Activated effector memory CD4-positive, alpha-beta T cell treated with Interleukin-2 at 50 U/mL for 16 hours (primary cell): Measurements from ENCODE around the gene PROSER2.
"Not testable (repeated sequence)": the region's sequence is repeated elsewhere in the genome, so short reads cannot be mapped to it uniquely, and the experiment has no call there.

Experiments
- DNase-seq: peaks from one replicate; pipeline ENCODE4 v3.0.0-alpha.2; 2020

Gene PROSER2

DNA sequence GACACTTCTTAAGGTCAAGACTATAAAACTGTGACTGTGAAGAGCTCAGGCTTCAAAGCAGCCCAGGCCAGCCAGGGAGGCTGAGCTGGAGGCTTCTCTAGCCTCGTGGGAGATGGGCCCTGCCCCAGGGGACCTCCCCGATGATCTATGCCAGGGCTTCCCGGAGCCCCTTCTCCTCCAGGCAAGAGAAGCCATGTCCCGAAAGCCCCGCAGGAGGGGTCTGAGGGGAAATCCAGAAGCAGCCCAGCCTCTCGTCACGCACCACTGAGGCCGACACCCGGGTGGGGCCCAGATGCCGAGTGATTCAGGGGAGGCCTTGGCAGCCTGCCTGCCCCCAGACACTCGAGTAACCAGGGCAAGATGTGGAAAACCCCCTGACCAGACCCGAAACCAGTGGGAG lies 63.7 kb downstream of the PROSER2 start:
- no peak for DNase-seq

DNA sequence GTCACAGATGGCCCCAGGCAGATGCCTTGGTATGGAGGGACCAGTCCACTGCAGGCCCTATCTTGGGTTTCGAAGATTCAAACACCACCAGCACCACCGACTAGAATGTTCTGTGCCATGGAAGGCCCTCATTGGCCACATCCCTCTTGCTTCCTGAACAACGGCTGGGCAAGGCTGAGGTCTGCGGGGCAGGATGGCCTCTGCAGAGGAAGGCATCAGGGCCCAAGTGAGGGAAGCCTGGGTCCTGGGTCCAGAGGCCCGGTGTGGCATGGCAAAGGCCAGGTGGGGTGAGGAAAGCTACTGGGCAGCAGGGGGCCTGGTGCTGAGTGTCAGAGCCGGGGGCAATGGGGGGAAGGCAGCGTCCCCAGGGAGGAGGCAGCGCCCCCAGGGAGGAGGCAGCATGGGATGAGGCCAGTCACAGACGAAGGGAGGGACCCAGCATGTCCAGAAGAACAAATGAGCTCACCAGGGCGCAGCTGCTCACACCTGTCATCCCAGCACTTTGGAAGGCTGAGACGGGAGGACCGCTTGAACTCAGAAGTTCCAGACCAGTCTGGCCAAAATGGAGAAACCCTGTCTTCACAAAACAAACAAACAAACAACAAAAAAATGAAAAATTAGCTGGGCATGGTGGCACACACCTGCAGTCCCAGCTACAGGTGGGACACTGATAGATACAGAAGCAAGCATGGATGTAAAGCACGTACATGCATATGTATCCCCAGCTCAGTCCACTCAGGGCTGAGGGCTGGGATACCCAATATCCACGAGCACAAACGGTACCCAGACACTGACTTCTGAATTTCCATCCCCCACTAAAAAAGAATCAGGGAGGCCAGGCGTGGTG lies 64.4 kb downstream of the PROSER2 start:
- no peak for DNase-seq

DNA sequence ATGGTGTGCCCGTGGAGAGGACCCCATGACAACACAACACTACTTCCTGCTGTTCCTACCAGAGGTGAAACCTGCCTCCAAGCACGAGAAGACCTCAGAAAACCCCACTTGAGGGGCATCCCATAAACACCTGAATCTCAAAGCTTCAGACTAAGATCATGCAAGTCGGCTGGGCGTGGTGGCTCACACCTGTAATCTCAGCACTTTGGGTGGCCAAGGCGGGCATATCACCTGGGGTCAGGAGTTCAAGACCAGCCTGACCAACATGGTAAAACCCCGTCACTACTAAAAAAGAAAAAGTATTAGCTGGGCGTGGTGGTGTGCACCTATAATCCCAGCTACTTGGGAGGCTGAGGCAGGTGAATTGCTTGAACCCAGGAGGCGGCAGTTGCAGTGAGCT lies 66.1 kb downstream of the PROSER2 start:
- DNase-seq: not testable (repeated sequence)

DNA sequence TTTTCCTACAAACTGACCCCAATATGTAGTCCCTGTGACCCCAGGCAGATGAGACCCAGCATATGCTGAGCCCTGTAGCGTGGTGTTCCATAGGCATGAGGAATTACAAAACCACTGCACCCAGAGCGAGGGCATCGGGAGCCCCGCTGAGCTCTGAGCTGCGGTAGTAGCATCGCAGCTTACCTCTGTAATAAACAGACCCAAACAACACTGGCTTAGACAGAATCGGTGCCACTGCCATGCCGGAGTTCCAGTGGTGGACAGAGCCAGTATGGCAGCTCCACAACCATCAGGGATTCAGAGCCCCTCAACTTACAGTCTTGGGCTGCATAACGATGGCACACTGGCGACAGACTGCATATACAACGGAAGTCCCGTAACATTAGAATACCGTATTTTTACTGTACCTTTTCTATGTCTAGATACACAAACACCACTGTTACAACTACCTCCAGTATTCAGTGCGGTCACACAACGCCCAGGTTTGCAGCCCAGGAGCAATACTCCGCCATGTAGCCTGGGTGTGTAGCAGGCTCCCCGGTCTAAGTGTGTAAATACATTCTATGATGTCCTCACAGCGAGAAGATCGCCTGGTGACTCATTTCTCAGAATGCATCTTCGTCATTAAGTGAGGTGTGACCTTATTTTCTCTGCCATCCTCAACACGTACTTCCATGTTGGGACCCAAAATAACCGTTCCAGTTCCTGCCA lies 68.8 kb downstream of the PROSER2 start:
- DNase-seq: no peak

DNA sequence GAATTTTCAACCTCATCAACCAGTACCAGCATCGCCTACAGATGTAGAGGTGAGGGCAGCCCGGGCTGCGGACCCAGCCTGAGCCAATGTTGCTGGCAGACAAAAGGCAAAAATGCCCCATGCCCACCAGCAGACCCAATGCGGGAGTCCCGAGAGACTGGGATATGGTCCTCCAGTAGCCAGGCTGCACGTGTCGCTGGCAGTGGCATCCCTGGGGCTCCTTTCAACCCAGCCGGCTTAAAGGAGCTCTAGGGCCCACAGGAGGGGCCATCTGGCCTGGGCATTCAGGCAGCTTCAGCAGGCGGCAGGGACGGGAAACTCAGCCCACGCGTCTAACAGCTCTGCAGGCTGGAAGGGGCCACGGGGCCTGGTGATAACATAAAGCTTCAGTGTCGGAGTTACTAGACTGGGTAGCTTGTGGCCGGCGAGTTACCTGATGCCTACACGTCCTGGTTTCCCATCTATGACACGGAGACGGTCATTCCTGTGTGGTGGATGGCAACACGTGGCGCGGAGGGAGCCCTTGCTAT lies 70.7 kb downstream of the PROSER2 start:
- DNase-seq: no peak

DNA sequence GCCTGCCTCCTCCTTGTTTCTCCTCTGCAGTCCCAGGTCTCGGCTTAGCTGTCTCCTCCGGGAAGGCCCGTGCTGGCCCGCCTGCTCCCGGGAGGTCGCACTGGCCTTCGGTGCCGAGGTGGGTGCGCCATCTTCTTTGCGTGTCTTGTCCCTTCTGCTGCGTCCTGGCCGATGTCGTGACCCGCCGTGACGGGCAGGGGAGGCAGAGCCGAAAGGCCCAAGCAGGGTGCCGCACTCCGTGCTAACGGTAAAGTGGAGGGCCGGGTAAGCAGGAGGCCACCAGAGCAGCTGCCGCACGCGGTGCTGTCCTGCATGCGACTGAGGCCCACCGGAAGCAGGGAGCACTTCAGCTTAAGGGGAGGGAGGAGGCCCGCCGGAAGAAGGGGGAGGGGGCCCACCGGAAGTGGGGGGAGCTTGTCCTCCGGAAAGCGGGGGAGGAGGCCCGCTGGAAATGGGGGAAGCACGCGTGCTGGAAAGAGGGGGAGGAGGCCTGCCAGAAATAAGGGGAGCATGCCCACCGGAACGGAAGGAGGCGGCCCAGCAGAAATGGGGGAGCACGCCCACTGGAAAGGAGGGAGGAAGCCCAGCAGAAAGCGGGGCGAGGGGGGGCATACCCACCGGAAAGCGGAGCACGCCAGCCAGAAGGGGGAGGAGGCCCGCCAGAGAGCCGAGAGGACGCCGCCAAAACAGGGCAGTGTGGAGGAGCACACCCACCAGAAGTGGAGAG lies 71.4 kb downstream of the PROSER2 start:
- DNase-seq: no peak

DNA sequence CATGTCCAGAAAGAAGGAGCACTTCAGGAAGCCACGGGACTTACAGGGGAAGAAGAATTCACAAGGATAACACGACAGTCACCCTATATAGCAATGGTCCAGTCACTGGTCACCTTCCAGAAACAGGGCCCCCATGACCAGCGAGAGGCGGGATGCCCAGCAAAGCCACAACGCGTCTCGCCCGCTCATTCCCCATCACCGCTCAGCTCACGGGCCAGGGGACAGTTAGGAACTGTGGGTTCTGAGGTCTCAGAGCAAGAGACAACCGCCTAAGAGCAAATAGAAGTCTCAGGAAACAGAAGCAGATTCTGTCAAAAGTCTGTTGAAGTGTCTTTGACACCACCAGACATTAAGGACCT lies 71.9 kb downstream of the PROSER2 start:
- DNase-seq: no peak

DNA sequence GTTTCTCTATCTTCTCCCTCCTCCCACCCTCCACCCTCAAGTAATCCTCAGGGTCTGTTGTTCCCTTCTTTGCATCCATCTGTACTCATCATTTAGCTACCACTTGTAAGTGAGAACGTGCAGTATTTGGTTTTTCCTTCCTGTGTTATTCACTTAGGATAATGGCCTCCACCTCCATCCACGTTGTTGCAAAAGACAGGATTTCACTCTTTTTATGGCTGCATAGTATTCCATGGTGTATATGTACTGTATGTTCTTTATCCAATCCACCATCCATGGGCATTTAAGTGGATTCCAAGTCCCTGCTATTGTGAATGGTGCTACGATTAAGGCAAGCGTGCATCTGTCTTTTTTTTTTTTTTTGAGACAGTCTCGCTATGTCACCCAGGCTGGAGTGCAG lies 72.4 kb downstream of the PROSER2 start:
- DNase-seq: no peak

DNA sequence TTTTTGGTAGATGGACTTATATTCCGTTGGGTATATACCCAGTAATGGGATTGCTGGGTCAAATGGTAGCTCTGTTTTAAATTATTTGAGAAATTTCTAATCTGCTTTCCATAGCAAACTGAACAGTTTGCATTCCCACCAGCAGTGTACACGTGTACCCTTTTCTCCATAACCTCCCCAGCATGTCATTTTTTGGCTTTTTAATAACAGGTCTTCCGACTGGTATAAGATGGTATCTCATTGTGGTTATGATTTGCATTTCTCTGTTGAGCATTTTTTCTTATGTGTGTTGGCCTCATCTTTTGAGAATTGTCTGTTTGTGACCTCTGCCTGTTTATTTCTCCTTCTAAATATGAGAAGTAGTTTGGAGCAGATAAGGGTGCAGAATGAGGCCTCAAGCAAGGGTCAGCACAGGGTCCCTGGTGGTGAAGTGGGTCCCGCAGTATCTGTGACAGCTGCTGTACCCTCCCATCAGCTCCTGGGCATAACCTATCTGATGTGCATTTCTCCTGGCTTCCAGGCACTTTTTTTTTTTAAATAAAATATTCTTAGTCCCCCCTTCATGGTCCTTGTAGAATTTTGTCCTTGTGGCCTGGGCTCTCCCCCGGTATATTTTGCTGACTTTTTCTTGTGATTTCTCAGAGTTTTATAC lies 73.5 kb downstream of the PROSER2 start:
- DNase-seq: no peak

DNA sequence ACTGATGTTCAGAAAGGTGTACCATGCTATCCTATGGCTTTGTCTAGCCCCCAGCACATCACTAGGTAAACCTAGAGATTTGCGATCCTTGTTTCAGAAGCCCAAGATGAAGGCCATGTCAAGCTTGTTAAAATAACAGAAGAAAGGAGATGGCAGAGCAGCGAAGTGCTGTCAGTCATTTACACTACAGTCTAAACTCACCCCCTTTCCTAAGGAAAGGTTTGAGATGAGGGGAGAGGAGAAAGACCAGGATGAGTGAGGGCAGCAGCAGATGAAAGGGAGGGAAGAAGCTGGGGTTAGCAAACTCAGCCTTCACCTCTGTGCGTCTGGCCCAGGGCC lies 74.8 kb downstream of the PROSER2 start:
- no peak for DNase-seq

DNA sequence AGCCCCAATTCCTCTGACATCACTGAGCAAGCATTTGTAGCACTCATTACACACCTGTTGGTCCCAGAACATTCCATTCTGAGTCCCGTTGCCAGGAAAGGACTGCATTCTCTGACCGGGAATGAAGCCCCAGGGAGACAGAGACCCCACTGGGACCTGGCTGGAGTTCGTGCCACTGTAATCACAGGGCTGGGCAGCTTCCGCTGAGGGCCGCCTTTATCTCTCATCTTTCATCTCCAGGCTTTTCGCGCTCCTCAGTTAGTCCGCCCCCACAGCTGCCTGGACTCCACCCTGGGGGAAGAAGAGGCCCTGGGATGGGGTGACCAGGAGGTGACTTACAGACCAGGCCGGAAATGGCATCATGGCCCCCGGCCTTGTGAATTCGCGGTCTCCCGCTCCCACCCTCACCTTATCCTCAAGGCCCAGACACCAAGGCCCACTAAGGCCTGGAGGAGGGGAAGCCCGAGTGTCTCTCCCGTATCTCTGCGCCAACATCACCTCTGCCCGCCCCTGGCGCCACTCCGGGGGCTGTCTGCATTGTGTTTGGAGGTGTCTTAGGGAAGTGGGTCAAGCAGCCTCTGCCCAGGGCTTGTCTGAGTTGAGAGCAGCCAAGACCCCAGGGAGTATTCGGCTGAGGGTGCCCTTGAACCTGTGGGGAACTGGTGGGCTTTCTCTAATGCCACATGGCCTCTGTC lies 75.4 kb downstream of the PROSER2 start:
- no peak for DNase-seq

DNA sequence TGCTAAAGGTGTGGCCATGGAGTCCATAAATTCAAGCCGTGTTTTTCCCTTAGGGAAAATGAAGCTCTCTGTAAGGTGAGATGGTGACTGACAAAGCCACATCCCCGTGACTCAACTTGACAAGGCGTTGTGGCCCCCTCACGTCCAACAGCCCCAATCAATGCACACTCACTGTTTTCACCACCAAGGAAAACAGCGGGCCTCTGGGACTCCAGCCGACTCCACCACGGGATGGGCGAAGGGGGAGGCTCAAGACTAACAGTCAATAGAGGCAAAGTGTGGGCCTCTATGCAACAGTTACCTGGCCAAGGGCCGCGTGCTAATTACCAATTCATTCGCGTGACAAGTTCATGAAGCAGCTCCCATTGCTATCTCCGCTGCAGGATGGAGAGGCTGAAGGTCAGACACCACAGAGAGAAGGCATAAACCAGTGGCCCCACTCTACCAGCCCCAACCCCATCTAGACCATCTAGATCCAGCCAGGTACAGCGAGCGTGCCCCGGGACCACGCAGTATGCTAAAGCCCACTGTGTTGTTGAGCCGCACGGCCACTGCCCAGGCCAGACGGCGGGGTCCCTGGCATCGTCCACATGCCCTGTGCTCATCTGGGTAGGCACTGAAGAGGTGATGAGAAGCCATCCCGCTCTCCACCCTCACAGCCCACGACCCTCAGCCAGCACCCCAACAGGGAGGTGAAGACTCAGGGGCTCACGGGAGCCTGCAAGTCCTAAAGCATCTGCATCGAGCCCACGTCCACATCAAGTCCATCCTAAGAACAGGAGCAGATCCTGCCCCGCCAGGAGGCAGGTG lies 76.1 kb downstream of the PROSER2 start:
- no peak for DNase-seq

DNA sequence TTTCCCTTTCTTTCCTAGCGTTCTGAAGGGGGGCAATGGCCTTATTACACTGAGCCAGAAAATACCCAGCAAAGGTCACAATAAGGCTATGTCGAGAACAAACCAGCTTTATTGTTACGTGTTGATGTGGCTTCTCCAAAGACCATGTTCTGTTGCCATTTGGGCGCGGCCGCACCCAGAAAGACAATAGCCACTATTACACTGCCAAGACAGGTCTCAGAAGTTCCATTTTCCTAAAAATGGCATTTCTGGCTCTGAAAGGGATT lies 77.8 kb downstream of the PROSER2 start:
- DNase-seq: no peak

DNA sequence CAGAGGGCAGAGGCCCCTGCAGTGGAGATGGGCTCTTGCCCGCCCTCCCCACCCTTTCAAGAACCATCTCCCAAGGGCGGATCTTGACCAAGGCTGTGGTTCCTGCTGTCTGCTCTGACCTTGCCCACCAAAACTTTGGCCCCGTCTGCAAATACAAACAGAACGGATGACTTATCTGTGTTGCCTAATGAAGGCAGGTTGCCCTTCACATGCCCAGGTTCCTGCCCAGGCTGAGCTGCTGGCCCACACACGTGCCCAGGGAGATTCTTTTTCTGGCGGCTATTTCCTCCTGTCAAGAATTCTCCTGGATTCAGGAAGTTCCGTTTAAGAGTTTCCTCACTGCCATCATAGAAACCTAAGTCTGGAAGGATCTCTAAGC lies 78.3 kb downstream of the PROSER2 start:
- DNase-seq: no peak

DNA sequence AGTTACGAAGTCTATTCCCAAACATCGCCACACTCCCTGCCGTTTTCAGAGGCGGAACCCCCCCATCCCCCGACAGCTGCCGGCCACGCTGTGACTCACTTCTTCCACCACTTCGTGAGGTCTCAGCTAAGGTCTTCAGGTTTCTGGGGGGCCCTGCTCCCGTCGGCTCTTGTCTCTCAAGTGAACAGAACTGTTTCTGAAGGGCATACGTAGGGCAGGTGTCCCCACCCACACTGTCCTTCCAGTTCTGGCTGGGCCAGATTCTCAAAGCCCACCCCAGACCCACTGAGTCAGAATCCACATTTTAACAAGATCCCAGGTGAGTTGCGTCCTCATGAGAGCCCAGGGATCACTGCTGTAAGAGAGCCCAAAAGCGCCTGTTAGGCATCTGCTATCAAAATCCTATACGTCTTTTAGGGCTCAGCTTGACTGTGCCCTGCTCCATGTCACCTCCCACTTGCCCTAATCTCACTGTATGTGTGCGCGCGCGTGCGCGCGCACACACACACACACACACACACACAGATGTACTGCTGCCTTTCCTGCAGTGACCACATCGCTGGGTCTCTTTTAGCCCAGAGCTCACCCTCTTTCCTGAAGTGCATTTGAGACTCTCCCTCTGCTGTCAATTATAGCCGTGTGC lies 78.8 kb downstream of the PROSER2 start:
- DNase-seq: no peak

DNA sequence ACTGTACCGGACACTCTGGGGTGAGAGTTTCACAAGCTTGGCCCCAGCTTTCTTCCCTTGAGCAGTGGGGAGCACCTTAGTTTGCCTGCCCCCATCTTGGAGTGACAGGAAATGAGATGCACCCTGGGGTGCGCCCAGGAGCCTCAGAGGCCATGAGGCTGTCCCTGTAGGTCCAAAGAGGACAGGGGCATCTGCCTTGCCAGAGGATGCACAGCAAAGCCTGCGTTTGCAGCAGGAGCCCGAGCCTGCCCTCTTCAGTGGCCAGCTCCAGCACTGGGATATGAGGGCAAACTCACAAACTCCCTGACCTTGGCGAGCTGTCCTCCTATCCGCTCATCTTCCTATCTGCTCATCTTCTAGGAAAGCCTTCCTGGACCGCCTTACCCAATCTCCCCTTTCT lies 79.5 kb downstream of the PROSER2 start:
- no peak for DNase-seq

DNA sequence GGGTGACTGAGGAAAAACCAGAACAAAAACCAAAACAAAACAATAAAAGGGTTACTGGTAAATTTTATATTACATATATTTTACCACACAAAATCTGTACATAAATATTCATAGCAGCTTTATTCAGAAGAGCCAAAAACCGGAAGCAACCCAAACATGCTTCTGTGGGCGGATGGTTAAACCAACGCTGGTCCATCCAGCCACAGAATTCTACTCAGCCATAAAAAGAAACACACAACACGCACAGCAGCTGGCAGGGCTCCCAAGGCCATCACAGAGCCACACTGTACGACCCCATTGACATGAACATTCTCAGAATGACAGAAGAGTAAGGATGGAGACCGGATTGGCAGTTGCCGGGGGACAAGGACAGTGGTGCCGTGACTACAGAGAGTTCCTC lies 83.6 kb downstream of the PROSER2 start:
- no peak for DNase-seq

DNA sequence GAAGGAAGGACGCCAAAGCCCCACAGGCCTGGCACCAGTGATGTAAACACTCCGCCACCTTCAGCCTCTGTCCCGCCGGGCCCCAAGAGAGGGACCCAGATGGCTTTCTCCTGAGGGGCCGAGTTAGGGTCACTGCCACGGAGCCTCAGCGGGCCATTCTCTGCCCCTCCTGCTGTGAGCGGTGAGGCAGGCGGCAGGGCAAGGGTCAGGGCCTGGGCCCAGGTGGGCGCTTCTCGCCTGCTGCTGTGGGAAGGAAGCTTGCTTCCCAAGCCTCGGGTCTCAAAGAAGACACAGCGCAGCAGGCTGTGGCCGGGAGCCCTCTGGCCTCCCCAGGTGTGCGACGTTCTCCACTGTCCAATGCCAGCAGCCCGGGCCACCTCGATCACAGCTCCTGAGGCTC lies 84.8 kb downstream of the PROSER2 start:
- DNase-seq: no peak

DNA sequence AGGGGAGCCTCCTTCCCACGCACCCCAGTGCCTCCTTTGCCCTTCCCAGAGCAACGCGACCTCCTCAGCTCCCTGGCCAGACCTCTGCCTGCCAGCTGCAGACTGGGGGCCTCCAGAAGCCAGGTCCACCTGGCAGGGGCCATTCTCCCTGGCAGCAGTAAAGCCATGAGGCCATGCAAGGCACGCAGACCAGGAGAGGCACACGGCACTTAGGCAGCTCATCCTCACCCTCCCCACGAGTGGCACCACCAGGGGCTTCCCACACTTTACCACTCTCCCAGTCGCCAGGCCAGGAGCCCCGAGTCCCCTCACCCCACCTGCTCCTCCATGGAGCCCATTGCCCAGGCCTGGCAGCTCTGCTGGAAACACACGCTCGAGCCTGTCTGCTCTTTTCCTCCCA lies 85.4 kb downstream of the PROSER2 start:
- DNase-seq: no peak

DNA sequence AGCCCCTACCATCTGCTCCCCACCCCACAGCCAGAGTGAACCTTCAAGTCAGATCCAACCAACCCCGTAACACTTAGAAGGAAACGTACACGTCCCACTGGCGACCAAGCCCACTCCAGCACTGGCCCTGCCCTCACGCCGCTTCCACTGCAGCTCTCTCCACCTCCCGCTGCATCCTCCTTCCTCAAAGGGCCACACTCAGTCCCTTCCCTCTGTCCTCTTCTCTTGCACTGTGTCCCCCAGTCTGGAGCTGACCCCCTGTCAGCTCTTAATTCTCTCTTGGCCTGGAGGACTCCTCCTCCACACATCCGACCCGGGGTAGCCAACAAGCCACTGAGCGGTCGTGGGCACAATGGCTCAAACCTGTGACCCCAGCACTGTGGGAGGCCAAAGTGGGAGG lies 85.8 kb downstream of the PROSER2 start:
- DNase-seq: no peak

DNA sequence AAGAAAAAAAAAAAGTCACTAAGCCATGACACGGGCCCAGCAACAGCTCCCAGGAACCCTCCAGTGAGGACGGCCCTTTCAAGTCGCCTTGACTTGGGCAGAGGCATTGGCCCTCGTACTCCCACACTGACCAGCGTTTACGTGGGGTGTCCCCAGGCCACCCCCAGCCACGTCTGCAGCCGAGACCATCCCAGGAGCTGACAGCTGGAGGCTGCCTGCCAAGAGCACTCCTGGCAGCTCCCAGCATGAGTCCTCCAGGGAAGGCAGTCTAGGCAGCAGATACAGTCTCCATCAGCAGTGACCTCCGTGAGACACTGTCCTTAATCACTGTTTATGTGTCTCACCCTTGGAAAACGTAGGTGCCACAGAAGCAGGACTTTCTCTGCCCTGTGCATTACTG lies 86.5 kb downstream of the PROSER2 start:
- DNase-seq: no peak

DNA sequence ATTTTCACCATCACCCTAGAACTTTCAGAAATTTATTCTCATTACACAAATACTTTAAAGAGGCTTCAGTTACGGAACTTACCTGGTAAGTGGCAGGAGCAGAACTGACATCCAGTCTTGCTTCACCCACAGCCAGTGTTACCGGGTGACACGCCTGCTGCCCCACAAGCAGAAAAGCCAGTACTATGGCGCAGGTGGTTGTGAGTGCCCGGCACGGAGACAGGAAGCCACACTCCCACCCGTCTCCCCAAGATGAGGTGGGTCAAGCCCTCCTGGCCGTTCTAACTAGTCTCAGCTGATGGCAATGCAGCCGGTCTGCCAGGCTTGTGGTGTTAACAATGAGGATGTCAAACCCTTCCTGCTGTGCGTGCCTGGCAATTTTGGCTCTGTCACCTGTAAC lies 86.9 kb downstream of the PROSER2 start:
- DNase-seq: no peak
